Mammary epithelial cell (primary cell): ENCODE results near the gene TMEM232.

Source experiments
- EZH2 ChIP-seq: IDR thresholded peaks from 2 replicates; pipeline ENCODE4 v1.6.1; 2012; ENCODE audit warnings: low read length, inconsistent platforms, borderline replicate concordance
- TF ChIP-seq, protein P1 (sequence below), 2 donors: IDR thresholded peaks in 1 of 2; conservative IDR thresholded peaks in 1 of 2; 2 replicates each; pipeline ENCODE4 v1.5.1; 2011 to 2012; ENCODE audit warnings: inconsistent platforms in 2 of 2, low read length in 2 of 2, mild to moderate bottlenecking in 2 of 2, control low read depth in 1 of 2, low read depth in 1 of 2; ENCODE audit not compliant: insufficient read depth in 1 of 2; ENCODE audit errors: extremely low read depth in 1 of 2

DNA sequence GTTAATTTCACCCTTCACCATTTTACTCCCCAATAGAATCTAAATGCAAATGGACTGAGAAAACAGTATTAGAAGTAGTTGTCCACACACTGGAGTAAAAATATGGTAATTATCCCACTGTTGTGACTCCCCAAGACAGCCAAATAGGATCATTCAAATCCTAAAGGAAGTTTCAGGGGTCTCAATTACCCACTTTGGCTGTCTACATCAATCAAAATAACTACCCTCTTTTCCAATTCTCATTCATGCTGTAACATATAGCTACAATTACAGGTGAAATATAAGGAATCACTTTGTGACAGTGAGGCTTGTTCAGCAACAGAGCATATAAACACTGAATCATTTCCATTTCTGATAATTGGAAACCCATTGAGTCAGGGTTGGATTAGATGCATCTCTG is 220.1 kb downstream of the TMEM232 start:
- TF ChIP-seq, protein P1, sequence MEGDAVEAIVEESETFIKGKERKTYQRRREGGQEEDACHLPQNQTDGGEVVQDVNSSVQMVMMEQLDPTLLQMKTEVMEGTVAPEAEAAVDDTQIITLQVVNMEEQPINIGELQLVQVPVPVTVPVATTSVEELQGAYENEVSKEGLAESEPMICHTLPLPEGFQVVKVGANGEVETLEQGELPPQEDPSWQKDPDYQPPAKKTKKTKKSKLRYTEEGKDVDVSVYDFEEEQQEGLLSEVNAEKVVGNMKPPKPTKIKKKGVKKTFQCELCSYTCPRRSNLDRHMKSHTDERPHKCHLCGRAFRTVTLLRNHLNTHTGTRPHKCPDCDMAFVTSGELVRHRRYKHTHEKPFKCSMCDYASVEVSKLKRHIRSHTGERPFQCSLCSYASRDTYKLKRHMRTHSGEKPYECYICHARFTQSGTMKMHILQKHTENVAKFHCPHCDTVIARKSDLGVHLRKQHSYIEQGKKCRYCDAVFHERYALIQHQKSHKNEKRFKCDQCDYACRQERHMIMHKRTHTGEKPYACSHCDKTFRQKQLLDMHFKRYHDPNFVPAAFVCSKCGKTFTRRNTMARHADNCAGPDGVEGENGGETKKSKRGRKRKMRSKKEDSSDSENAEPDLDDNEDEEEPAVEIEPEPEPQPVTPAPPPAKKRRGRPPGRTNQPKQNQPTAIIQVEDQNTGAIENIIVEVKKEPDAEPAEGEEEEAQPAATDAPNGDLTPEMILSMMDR (conservative IDR thresholded peaks at IDR 0.05 in 1 of 2, IDR thresholded peaks at IDR 0.05 in 1 of 2; ENCODE audit: extremely low read depth in 1 of 2, insufficient read depth in 1 of 2, low read depth in 1 of 2, low read length in 2 of 2), result no peak
- no peak for TF ChIP-seq EZH2
